Measurements from ENCODE around the gene LRCH3.

The LRCH3 gene

DNA sequence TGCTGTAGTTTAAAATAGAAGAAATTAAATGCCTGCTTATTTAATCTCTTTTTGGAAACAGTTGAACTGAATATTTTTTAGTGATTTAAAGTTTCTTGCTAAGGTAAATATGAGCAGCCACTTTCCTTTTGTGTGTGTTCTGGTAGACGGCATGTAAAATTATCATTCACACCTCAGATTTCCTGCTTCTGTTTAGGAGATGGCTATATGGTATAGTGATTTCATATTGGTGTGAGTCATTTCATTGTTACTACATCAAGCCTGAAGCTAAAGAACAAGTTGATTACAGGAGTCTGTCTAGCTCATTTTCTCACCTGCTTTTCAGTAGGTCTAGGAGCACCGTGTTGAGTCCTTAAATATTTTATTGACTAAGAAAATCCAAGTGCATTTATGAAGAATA lies 2.2 kb downstream of the LRCH3 start:
- no peak for DNase-seq

DNA sequence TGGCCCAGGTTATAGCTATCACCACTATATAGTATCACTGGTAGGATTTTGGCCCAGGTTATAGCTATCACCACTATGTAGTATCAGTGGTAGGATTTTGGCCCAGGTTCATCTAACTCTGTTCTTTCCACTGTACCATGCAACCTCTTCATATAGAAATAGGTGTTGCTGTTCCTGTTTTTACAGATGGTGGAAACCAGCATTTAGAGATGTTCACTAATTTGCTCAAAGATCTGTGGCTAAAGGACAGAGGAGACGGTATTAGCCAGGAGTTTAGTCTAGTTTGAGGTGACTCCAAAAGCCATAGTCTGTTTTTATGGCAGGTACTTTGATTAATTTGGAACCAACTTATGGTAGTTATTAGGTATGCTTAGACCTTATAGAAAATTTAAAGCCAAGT lies 3.1 kb downstream of the LRCH3 start:
- no peak for DNase-seq

DNA sequence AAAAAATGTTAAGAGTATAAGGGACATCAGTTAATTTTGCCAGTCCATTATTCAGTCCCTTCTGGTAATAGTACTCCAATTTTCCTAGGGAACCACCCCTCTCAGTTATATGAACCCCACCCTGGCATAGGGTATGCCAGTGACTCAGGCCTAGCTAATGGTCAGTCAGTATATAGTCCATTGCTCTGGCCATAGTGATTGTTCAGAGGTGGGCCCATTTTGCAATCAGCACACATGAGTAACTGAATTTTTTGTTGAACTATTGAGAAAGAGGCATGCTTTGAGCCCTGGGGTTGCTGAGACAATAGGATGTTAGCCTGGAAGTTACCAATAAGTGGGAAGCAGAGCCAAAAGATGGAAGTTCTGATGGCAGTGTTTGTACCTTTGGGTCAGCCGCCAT lies 4.1 kb downstream of the LRCH3 start:
- DNase-seq = no peak

DNA sequence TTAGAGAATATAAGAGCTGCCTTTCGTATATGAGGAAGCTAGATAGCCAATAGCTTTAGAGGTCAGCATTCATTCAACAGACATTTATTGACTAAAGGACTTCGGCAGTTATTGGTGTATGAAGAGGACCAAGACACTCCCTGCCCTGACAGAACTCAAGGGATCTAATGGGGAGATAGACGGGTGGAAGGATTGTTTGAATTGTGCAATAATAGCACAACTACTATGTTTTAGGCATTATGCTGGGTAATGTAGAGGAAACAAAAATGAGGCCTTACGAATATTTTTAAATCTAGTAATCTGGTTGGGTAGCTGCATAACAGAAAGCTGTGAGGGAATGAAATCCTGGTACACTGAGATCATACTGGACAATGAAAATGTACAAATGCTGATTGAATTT lies 5.0 kb downstream of the LRCH3 start:
- no peak for DNase-seq

GRCh38 chr3:197798863-197799262 lies 7.8 kb downstream of the LRCH3 start:
- no peak for DNase-seq

GRCh38 chr3:197800379-197800778 lies 9.3 kb downstream of the LRCH3 start:
- DNase-seq = no peak

DNA sequence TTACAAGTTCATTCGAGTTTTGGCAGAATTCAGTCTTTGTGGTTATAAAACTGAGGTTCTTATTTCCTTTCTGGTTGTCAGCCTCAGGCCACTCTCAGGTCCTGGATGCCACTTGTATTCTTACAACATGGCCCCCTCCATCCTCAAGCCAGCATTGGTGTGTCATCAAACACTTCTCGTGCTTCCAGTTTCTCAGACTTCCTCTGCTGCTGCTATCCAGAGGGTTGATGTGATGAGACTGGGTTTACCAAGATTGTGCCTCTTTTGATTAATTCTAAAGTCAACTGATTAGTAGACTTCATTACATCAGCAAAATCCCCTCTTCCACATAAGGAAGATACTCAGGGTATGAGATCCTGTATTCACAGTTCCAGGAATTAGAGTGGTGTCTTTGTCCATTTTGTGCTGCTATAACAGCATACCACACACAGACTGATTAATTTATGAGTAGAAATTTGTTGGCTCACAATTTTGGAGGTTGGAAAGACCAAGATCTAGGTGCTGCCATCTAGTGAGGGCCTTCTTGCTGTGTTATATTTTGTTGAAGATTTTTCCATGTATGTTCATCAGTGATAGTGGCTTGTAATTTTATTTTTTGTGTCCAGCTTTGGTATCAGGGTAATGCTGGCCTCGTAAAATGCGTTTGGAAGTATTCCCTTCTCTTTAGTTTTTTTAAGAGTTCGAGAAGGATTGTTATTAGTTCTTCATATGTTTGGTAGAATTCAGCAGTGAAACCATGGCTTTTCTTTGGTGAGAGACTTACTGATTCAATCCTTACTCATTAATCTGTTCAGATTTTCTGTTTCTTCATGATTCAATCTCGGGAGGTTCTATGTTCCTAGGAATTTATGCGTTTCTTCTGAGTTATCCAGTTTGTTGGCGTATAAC lies 11.1 kb downstream of the LRCH3 start:
- DNase-seq = peak; percentile 36

DNA sequence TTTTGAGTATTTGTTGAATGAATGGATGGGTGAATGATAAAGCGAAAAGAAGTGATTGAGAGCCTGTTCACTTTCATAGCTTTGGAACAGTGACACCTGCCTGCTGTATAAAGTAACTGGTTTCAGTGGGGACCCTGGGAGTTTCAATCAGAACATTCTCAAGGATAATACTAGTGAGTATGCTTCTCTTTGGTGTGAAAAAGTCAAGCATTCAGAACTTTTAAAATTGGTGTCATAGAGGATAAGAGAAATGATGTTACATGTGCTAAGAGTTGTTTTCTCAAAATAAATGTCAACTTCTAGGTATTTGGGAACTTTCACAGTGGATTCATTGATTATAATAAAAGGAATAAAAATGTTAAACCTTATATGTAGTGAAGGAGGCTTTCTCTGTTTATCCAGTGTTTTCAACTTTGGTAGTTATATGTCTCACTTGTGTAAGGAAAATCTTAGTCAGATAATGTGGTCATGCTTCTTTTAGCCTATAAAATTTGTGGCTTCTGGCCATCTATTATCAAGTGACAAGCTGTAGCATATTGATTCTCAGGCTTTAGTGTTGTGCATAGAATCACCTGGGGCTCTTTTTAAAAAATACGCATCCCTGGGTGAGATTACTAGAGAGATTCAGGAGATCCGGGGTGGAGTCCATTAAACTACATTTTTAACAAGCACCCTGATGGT lies 11.9 kb downstream of the LRCH3 start:
- DNase-seq = no peak

GRCh38 chr3:197804511-197804910 lies 13.5 kb downstream of the LRCH3 start:
- no peak for DNase-seq

DNA sequence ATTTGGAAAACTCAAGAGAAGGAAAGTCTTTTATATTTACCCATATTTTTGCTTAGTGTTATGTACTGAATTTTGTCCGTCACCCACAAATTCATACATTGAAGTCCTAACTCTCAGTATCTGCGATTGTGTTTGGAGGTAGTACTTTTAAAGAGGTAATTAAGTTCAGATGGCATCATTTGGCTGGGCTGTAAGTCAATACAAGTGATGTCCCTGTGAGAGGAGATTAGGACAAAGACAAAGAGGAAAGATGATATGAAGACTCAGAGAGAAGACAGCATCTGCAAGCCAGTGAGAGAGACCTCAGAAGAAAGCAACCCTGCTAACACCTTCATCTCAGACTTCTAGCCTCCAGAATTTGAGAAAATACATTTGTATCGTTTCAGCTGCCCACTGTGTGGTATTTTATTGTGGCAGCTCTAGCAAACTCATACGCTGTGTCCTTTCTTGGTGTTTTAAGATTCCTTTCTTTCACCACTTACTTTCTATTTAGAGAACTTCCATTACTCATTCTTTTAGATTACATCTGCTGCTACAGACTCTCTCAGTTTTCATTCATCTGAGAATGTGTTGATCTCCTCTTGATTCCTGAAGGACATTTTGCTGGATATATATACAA lies 17.0 kb downstream of the LRCH3 start:
- no peak for DNase-seq

- no peak for DNase-seq
These were observed 18.4 kb downstream of the LRCH3 start for GRCh38 chr3:197809356-197810020.

GRCh38 chr3:197810901-197811300 lies 19.8 kb downstream of the LRCH3 start:
- no peak for DNase-seq

DNA sequence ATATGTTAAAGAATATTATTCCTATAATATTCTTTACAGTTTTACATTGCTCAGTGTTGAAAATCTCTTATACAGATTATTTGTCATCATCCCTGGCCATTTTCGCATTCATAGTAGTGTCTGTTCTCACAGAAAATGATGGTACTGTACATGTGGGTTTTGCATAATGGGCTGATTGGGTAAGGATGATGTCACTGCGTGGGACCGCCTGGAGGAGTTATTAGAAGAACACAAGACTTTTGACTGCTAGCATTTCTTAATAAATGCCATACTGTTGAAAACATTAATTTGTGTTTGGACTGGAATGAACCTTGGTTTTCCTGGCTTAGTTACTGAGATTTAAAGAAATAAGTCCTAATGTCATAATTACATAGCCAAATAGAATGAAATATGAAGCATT lies 20.3 kb downstream of the LRCH3 start:
- DNase-seq = no peak

DNA sequence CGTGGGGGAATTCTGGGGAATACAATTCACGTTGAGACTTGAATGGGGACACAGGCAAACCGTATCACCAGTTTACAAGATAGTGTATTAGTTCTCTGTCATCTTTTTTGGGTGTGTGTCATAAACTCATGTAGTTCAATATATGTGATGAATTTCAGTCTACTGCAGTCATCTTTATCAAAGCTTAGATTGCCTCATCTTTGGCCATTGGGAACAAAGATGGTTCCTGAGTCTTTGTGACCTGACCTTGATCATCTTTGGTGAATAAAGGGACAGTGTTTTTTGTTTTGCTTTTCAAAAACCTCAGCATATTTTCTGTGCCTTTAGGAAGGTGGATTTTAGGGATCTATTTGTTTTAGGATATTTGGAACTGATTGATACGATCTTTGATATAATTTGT lies 23.3 kb downstream of the LRCH3 start:
- no peak for DNase-seq

- DNase-seq = no peak
These were observed 29.7 kb downstream of the LRCH3 start for GRCh38 chr3:197820550-197821335.

- no peak for DNase-seq
These were observed 38.5 kb downstream of the LRCH3 start for GRCh38 chr3:197829397-197830045.

DNA sequence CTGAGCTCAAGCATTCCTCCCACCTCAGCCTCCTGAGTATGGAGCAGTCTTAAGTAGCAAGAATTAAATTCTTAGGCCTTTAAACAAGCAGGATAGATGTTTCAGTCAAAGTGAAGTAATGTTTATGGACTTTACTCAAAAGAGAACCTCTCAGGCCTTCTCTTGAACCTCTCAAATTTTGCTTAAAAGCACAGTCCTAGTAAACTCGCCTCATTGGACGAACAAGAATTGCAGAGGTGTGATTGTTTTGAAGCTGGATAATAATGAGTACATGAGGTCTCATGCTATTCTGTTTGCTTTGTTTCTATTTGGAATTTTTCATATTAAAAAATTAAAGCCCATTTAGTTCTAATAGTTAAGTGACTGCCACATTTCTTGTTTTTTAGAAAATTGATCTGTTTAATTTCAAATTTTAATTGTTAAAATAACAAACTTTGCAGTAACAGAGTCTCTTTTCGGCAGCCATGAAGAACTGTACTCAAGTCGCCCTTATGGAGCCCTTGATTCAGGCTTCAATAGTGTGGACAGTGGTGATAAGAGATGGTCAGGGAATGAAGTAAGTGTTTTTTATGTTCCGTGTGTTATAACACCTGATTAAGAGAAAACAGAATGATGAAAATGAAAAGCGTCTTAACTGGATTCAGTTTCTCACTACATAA lies 39.4 kb downstream of the LRCH3 start:
- DNase-seq = no peak

DNA sequence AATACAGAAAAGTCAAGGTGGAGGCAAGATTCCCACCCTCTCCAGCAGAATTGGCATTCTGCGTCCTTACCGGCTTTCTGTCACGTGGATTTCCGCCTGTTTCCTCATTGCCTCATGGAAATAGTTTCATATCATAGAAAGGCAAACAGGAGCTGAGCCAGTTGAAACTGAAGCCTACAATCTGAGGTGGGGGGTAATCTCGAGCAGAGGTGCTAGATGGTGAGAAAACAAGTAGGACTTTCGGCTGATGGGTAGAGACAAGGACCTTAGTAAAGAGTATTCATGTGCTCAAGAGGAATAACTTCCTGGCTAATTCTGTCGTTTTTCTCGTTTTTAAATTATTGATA lies 39.9 kb downstream of the LRCH3 start:
- DNase-seq = no peak

GRCh38 chr3:197833930-197834715 lies 43.1 kb downstream of the LRCH3 start:
- DNase-seq = no peak

- DNase-seq = no peak
These were observed 44.5 kb downstream of the LRCH3 start for GRCh38 chr3:197835509-197835908.

DNA sequence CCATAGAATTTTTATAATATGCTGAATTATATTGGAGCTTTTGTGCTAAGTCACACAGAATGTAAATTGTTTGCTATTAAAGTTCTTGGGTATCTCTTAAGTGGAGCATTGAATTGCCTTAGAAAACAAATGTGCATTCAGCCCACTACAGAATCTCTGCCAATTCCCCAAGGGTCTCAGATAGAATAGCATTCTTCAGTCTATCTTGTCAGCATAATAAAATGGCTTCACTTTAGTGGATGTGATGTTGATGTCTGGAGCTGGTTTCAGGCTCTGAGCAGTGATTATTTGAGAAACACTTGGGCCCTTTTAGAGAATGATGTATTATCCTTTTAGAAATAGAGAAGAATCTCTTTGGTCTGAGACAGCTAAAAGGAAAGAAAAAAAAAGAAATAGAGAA lies 45.2 kb downstream of the LRCH3 start:
- DNase-seq = no peak
